MCF 10A (cell line): ENCODE data around the gene MOK. TPM values are rescaled to one million over a fixed set of nuclear protein-coding genes. Genes with fewer than 3 reads are reported as not detected.

Source experiments
- BruUV-seq: library from RNA; stranded (reverse); fragments of 400-500 nt; replicated peaks from 2 replicates; lab custom pipeline; 2021; lab: Mats Ljungman, UMichigan
- CTCF ChIA-PET: fragments of 300-600 bp; sonication (Branson Sonifier 250); formaldehyde crosslinking; extraction: SDS; loops from one replicate; lab custom pipeline; 2021; ENCODE audit warnings: antibody characterized with exemption, inconsistent platforms; lab: Yijun Ruan, JAX
- POLR2A ChIA-PET: fragments of 300-600, 350-650 bp; sonication (Branson Sonifier 250); formaldehyde crosslinking; extraction: SDS; loops from one replicate; lab custom pipeline; 2020; ENCODE audit warnings: antibody characterized with exemption, inconsistent platforms; lab: Yijun Ruan, JAX
- DNase-seq: peaks from one replicate; pipeline ENCODE4 v3.0.0-alpha.2; 2018; ENCODE audit not compliant: unreplicated experiment
- H3K27ac Mint-ChIP-seq: one replicate; pipeline ENCODE4 v1.8.0; 2022; ENCODE audit warnings: mild to moderate bottlenecking, low read depth, mixed read lengths; ENCODE audit not compliant: unreplicated experiment
- H3K27me3 Mint-ChIP-seq: one replicate; pipeline ENCODE4 v1.8.0; 2022; ENCODE audit warnings: mixed read lengths; ENCODE audit not compliant: insufficient read depth, unreplicated experiment
- H3K36me3 Mint-ChIP-seq: one replicate; pipeline ENCODE4 v1.8.0; 2022; ENCODE audit warnings: mild to moderate bottlenecking, moderate library complexity, mixed read lengths; ENCODE audit not compliant: insufficient read depth, unreplicated experiment
- H3K4me1 Mint-ChIP-seq: one replicate; pipeline ENCODE4 v1.8.0; 2022; ENCODE audit warnings: mixed read lengths; ENCODE audit not compliant: insufficient read depth, unreplicated experiment
- H3K4me3 Mint-ChIP-seq: one replicate; pipeline ENCODE4 v1.8.0; 2022; ENCODE audit warnings: mild to moderate bottlenecking, moderate library complexity, mixed read lengths; ENCODE audit not compliant: unreplicated experiment
- H3K9me3 Mint-ChIP-seq: one replicate; pipeline ENCODE4 v1.8.0; 2022; ENCODE audit warnings: mixed read lengths; ENCODE audit not compliant: unreplicated experiment
- CTCF ChIP-seq: fragments of 200-600 bp; IDR thresholded peaks from one replicate; pipeline ENCODE4 v1.8.0; 2022; ENCODE audit warnings: antibody characterized with exemption, mild to moderate bottlenecking; ENCODE audit not compliant: unreplicated experiment
- intact Hi-C: fragments of 100-400 bp; cut with micrococcal nuclease; formaldehyde crosslinking; loops from 2 replicates; pipeline ENCODE4 v1.14.1; 2022
- total RNA-seq: library from RNA; stranded (reverse); gene quantifications from 2 replicates; pipeline ENCODE4 v1.2.3, GENCODE V29; 2022

MOK gene
- total RNA-seq, 1 experiment from 2014 or later: 98.9 TPM

- POLR2A ChIA-PET: interaction anchor here (1.1 kb wide), 1 partner anchor 42 kb away, joined by 4 read pairs; no protein-coding TSS in a partner anchor
- no peaks in the 10 kb centered on the region for H3K9me3 Mint-ChIP-seq
- intact Hi-C loops: no loop called here
- BruUV-seq: no TSS peak
- H3K36me3 Mint-ChIP-seq: peaks cover 24% of the 10 kb centered on the region
- no peaks in the 10 kb centered on the region for H3K4me1 Mint-ChIP-seq
- no peak overlapping the region for H3K4me3 Mint-ChIP-seq
- DNase-seq: peak; percentile 24
- CTCF ChIA-PET: interaction anchor here (0.5 to 1.0 kb wide), 5 partner anchors 93 to 1752 kb away, joined by 3 to 4 read pairs (median 4); no protein-coding TSS in a partner anchor
- H3K27ac Mint-ChIP-seq: no peak overlapping the region
- TF ChIP-seq CTCF: no peak
- no peaks in the 10 kb centered on the region for H3K27me3 Mint-ChIP-seq
Measured at GRCh38 chr14:102221026-102221425, 83.9 kb downstream of the MOK start.

DNA sequence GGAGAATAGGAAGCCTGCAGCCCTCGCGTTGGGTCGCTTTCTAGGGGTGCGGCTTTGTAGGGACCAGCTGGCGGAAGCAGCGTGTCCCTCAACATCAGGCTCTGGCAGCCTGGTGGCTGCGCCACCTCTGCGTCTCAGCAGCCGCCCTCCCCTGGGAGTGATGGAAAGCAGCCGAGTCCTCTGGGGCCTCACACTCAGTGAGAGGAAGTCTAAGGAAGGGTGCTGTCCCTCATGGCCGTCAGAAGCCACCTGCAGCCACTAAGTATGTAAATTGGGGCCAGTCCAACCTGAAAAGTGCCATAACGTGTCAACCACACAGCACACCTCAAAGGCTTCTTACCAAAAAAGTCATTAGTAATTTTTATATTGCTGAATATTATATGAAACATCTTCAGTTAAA, 84.9 kb downstream of the MOK start:
- DNase-seq: no peak
- H3K36me3 Mint-ChIP-seq: peaks cover 22% of the 10 kb centered on the region
- H3K4me3 Mint-ChIP-seq: no peak overlapping the region
- no peak overlapping the region for H3K27ac Mint-ChIP-seq
- no TSS peak for BruUV-seq
- POLR2A ChIA-PET: no interaction called here
- no peaks in the 10 kb centered on the region for H3K27me3 Mint-ChIP-seq
- intact Hi-C loops: no loop called here
- CTCF ChIA-PET: interaction anchor here (1.0 kb wide), 1 partner anchor 94 kb away, joined by 3 read pairs; no protein-coding TSS in a partner anchor
- H3K9me3 Mint-ChIP-seq: no peaks in the 10 kb centered on the region
- H3K4me1 Mint-ChIP-seq: no peaks in the 10 kb centered on the region
- no peak for TF ChIP-seq CTCF

GRCh38 chr14:102219316-102219715, 85.6 kb downstream of the MOK start:
- H3K27me3 Mint-ChIP-seq: no peaks in the 10 kb centered on the region
- ChIA-PET POLR2A (no interaction called here), CTCF (no interaction called here)

GRCh38 chr14:102218688-102219087, 86.3 kb downstream of the MOK start:
- no peak for TF ChIP-seq CTCF
- Mint-ChIP-seq H3K4me3 (no peak overlapping the region), H3K9me3 (no peaks in the 10 kb centered on the region), H3K36me3 (peaks cover 9% of the 10 kb centered on the region), H3K4me1 (no peaks in the 10 kb centered on the region), H3K27me3 (no peaks in the 10 kb centered on the region), H3K27ac (no peak overlapping the region)
- DNase-seq: no peak
- no TSS peak for BruUV-seq
- ChIA-PET CTCF (no interaction called here), POLR2A (interaction anchor here (0.9 kb wide), 1 partner anchor 29 kb away, joined by 3 read pairs; no protein-coding TSS in a partner anchor)
- intact Hi-C loops: no loop called here

More at GRCh38 chr14:102219316-102219715, 85.6 kb downstream of the MOK start:
- no TSS peak for BruUV-seq
- H3K27ac Mint-ChIP-seq: no peak overlapping the region
- no peak for DNase-seq
- no peaks in the 10 kb centered on the region for H3K9me3 Mint-ChIP-seq
- TF ChIP-seq CTCF: no peak
- no peak overlapping the region for H3K4me3 Mint-ChIP-seq
- no peaks in the 10 kb centered on the region for H3K4me1 Mint-ChIP-seq
- intact Hi-C loops: no loop called here
- H3K36me3 Mint-ChIP-seq: peaks cover 15% of the 10 kb centered on the region
